GM18519 (cell line): ENCODE data around the gene WDR90.
A peak's percentile ranks its signal among the peaks of the same experiment; 100 is the strongest.
"Not testable (repeated sequence)": the region's sequence is repeated elsewhere in the genome, so short reads cannot be mapped to it uniquely, and the experiment has no call there.

Source experiments
- ATAC-seq: cut with Tn5 transposase; IDR thresholded peaks from one replicate; pipeline ENCODE4 v1.9.1; 2021; ENCODE audit warnings: mild to moderate bottlenecking, moderate library complexity; ENCODE audit not compliant: unreplicated experiment, low FRiP score

WDR90 gene

GRCh38 chr16:684071-684794, 35.1 kb downstream of the WDR90 start, which contains the start of gene JMJD8:
TSS of gene JMJD8 (minus strand) at chr16:684334. CDS start at chr16:684319, 15 bp downstream.
- peak; percentile 55 for ATAC-seq

- ATAC-seq = no peak
Observed at GRCh38 chr16:684961-685696, 36.0 kb downstream of the WDR90 start.

GRCh38 chr16:685967-686366, 36.8 kb downstream of the WDR90 start:
- no peak for ATAC-seq

- no peak for ATAC-seq
Observed at GRCh38 chr16:686459-687260, 37.5 kb downstream of the WDR90 start.

GRCh38 chr16:687499-687898, 38.3 kb downstream of the WDR90 start:
- no peak for ATAC-seq

GRCh38 chr16:689175-689897, 40.2 kb downstream of the WDR90 start:
- no peak for ATAC-seq

- ATAC-seq = not testable (repeated sequence)
Observed at GRCh38 chr16:691242-691641, 42.1 kb downstream of the WDR90 start.

- ATAC-seq = no peak
Observed at GRCh38 chr16:692356-693108, 43.4 kb downstream of the WDR90 start.

- ATAC-seq = no peak
Observed at GRCh38 chr16:693364-693763, 44.2 kb downstream of the WDR90 start.

GRCh38 chr16:693766-694165, 44.6 kb downstream of the WDR90 start:
- no peak for ATAC-seq

- no peak for ATAC-seq
Observed at GRCh38 chr16:694187-694862, 45.2 kb downstream of the WDR90 start.

- no peak for ATAC-seq
Observed at GRCh38 chr16:694863-695354, 45.7 kb downstream of the WDR90 start.

- no peak for ATAC-seq
Observed at GRCh38 chr16:695355-696089, 46.4 kb downstream of the WDR90 start.

GRCh38 chr16:698911-699671, 49.9 kb downstream of the WDR90 start:
- no peak for ATAC-seq

GRCh38 chr16:700684-701584, 51.8 kb downstream of the WDR90 start:
- no peak for ATAC-seq

GRCh38 chr16:702341-702740, 53.2 kb downstream of the WDR90 start:
- ATAC-seq = no peak

GRCh38 chr16:703406-703805, 54.2 kb downstream of the WDR90 start:
- ATAC-seq = no peak
